Activated CD4-positive, alpha-beta T cell treated with anti-CD3 and anti-CD28 coated beads, Interleukin-2, amount 50 U/mL, for 16 hours (primary cell): Measurements from ENCODE around the gene VCL.
"Not testable (repeated sequence)": the region's sequence is repeated elsewhere in the genome, so short reads cannot be mapped to it uniquely, and the experiment has no call there.

ENCODE experiments used
- DNase-seq: peaks from one replicate; pipeline ENCODE4 v3.0.0-alpha.2; 2020

Gene VCL

DNA sequence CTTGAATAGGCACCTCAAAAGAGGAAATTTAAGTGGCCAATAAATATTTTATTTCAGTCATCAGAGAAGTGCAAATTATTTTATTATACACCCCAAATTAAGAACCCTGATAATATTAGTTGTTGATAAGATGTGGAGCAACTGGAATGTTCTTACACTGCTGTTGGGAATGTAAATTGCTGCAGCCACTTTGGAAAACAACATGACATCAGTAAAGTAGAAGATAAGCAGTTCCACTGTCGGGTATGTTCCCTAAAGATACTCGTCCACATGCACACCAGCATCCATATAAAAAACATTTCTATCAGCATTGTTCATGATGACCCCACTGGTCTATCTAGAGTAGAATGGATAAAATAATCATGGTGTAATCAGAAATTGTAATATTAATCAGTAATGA is 46.5 kb downstream of the VCL start:
- no peak for DNase-seq

GRCh38 chr10:74047304-74047703 is 49.4 kb downstream of the VCL start:
- no peak for DNase-seq

DNA sequence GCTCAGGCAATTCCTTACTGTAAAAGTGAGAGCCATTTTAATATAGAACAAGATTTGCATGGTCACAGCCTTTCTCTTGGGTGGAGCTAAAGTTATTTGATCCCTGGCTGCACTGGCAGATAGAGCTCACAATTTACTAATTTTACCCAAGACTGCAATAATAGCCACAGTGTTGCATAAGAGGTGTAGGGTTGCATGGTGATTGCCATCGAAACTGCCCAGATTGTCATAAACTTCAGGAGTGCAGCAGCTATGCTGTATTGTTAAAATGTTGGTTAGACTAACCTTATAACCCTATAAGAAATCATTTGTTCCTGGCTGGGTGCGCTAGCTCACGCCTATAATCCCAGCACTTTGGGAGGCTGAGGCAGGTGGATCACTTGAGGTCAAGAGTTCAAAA is 50.0 kb downstream of the VCL start:
- no peak for DNase-seq

- DNase-seq = no peak
Observed at GRCh38 chr10:74048433-74048832, 50.5 kb downstream of the VCL start.

DNA sequence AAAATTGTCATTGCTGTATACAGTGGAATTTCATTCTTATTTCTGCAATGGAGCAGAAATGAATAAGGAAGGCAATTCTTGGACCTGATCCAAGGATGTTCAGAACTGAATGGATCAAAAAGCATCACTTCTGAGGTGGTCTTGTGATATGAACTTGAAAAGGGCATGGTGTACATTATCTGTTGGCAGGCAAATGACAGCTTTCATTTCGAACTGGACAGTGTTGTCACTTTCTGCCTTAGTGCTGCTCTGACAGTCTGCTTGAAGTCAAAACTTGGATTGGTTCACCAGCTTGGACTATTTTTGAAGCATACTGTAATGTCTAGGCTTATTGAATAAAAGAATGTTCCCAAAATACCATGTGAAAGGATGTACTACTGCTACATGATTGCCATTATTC is 52.0 kb downstream of the VCL start:
- DNase-seq = no peak

GRCh38 chr10:74050653-74051052 is 52.7 kb downstream of the VCL start:
- DNase-seq = no peak

- no peak for DNase-seq
Observed at GRCh38 chr10:74051736-74052342, 53.9 kb downstream of the VCL start.

DNA sequence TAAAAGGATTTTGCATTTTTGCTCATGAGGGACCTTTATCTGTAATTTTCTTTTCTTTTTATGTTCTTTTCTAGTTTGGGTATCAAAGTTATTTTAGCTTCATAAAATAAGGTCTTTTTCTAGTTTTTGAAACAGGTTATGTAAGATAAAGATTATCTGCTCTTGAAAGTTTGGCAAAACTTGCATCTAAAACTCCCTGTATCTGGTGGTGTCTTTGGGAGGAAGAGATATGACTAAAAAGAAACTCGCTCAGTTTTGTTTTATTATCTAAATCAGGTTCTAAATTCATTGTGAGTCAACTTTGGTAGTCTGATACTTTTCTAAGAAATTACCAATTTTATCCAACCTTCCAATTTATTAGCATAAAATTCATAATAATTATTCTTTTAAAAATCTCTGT is 55.1 kb downstream of the VCL start:
- DNase-seq = no peak

DNA sequence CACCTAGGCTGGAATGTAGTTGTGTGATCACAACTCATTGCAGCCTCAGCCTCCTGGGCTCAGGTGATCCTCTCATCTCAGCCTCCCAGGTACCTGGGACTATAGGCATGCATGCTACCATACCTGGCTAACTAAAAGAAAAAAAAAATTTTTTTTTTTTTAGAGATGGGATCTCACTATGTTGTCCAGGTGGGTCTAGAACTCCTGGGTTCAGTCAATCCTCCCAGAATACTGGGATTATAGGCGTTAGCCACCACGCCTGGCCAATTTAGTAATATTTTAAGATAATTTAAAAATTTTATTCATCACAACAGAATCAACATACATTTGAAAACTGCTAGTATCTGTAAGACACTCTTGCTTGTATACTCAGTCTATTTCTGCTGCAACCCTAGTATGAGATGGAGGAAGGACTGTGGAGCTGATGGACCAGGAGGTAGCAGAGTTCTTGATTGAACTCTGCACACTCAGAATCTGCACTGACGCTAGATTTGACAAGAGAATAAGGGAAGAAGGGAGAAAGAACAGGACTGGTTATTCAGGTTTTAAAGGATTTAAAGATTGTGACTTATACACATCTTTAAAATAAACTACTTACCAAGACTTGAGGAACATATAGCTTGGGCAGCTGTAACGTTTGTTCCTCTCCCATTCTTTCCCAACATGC is 57.6 kb downstream of the VCL start:
- DNase-seq = no peak

GRCh38 chr10:74056050-74056818 is 58.3 kb downstream of the VCL start:
- DNase-seq = peak; percentile 79

GRCh38 chr10:74058071-74058470 is 60.2 kb downstream of the VCL start:
- DNase-seq = peak; percentile 18

- peak; percentile 16 for DNase-seq
Observed at GRCh38 chr10:74058658-74059057, 60.7 kb downstream of the VCL start.

DNA sequence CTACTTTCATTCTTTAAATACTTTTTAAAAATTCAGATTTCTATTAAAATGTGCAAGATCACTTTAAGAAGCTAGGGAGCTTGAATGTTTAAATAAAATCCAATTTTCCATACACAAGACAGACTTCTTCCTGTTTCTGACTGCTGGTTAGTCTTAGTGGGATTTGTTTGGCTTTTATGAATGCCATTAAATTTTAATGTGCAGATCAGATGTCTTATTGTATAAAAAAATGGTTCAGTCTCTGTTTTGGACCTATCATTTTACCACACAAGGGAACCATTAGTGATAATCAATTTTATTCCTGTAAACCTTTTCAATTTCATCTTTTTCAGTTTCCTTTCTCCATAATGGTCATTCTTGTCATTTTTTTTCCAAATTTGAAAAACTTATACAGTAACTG is 63.2 kb downstream of the VCL start:
- no peak for DNase-seq

GRCh38 chr10:74061978-74062377 is 64.1 kb downstream of the VCL start:
- DNase-seq = not testable (repeated sequence)

DNA sequence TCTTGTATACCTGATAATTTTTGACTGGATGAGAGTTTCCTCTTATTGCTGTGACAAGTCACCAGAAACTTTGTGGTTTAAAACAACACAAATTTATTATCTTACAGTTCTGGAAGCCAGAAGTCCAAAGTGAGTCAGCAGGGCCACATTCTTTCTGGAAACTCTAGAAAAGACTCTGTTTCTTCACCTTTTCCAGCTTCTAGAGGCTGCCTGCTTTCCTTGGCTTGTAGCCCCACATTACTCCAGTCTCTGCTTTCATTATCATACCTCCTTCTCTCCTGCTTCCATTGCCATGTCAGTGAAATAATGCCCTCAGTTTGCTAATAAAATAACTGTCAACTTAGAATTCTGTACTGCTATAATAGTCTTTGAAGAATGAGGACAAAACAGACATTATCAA is 65.3 kb downstream of the VCL start:
- no peak for DNase-seq

DNA sequence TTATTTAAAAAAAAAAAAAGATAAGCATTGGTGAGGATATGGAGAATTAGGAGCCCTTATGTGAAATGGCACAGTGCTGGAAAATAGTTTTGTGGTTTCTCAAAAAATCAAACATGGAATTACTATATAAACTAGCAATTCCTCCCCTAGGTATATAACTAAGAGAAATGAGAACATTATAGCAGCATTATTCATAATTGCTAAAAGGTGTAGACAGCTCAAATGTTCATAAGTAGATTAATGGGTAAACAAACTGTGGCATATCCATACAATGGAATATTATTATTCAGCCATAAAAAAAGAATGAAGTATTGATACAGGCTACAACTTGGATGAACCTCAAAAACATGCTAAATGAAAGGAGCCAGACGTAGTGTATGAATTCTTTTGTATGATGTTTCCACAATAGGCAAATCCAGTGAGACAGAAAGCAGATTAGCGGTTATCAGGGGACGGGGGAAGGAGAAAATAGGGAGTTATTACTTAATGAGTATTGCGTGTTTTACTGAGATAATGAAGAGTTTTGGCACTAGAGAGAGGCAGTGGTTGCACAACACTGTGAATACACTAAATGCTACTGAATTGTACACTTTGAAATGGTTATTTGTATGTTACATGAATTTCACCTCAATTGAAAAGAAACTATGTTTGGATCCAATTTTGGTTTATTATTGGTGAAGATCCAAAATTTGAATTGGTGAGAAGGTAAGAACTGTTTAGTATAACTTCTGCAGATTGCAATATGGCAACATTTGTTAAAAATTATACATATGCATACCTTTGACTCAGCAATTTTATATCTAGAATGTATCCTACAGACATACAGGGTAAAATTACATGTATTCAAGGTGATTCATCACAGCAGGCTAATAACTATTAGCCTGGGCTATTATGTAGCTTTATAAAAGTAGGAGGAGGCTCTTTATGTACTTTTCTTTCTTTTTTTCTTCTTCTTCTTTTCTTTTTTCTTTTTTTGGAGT is 69.7 kb downstream of the VCL start:
- DNase-seq = no peak

GRCh38 chr10:74071157-74071556 is 73.2 kb downstream of the VCL start:
- no peak for DNase-seq

GRCh38 chr10:74072503-74072902 is 74.6 kb downstream of the VCL start:
- no peak for DNase-seq

DNA sequence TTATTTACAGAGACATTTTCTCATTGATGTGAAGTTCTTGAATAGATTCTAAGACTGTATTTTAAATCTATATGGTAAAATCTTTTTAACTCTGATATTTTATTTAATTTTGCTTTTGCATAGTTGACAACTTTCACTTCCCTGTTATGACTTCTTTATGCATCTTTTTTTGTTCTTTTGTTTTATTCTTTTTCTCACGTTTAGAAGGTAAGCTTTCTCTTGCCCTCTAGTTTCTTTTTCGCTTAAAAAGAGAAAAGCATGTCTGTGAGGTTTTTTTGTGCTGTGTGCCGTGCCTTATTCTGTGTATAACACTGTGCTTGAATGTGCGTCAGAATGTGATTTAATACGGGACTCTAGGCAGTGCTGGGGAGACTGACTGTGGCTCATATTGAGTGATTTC is 78.0 kb downstream of the VCL start:
- DNase-seq = no peak

DNA sequence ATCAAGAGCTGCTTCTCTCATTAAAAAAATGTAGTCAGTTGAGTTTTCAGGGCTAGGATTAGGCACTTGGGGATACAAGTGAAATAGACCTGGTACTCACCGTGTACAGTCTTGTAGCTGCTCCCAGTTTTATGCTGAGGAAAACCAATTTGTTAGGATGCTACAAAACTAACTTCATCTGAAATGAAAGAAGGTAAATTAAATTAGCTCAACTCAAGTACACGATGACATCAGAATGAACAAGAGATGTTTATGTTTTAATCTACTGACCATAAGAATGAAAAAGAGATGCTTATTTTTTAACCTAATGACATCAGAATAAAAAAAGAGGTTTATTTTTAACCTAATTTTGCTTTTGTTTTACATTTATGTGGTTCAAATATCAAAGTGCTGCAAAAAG is 79.0 kb downstream of the VCL start:
- no peak for DNase-seq

DNA sequence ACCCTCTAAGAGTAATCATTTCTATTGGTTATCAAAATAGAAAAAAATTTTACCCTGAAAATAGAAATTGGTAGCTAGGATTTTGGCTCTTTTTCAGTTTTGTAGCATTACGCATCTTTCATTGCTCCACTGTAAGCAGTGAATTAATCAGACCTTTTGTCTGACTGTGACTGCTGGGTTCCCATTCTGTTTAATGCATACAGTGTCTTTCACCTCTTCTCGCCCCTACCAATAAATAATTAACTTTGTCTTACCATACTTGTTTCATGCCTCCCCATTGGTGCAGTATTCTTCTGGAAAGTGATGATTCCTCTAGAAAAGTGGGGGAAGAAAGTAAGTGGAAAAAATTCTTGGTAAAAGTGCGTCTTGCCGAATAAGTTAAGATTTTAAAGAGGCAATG is 79.5 kb downstream of the VCL start:
- no peak for DNase-seq

- peak; percentile 80 for DNase-seq
Observed at GRCh38 chr10:74078037-74078436, 80.1 kb downstream of the VCL start.
